ENCODE measurements around the gene OLIG2.

The OLIG2 gene

DNA sequence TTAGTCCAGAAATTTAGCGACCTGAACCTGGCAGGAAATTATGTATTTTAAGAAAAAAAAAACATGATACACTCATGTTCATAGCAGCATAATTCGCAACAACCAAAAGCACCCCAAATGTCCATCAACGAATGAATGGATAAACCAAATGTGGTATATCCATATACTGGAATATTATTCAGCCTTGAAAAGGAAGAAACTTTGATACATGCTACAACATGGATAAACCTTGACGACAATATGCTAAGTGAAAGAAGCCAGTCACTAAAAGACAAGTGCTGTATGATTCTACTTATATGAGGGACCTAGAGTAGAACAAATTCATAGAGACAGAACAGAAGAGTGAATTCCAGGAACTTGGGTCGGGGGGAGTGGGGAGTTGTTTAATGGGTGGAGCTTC is 43.5 kb downstream of the OLIG2 start:
- no peak for DNase-seq

DNA sequence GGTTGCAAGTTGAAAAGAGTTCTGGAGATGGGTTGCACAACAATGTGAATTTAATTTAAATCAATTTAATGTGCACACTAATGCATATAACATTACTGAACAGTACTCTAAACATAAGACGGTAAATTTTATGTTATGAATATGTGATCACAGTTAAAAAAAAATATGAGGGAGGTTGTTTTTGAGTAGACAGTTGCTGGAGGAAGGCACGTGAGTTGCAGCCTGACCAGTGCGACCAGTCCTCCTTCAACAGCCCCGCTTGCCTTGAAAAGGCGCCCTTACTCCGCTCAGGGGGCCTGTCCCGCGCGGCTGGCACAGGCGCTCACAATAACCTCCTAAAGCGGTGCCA is 43.9 kb downstream of the OLIG2 start:
- no peak for DNase-seq

DNA sequence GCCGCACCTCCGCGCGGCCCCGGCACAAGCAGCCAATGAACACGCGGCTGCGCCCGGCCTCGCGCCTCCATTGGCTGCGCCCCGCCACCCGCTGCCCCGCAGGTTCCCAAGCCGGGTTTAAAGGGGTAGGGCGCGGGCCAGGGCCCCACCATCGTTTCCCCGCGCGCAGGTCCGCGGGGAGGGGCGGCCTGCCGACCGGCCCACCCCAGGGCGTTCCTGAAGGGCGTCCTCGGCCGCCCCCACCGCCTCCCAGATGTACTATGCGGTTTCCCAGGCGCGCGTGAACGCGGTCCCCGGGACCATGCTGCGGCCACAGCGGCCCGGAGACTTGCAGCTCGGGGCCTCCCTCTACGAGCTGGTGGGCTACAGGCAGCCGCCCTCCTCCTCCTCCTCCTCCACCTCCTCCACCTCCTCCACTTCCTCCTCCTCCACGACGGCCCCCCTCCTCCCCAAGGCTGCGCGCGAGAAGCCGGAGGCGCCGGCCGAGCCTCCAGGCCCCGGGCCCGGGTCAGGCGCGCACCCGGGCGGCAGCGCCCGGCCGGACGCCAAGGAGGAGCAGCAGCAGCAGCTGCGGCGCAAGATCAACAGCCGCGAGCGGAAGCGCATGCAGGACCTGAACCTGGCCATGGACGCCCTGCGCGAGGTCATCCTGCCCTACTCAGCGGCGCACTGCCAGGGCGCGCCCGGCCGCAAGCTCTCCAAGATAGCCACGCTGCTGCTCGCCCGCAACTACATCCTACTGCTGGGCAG is 44.4 kb downstream of the OLIG2 start, which contains the start of gene OLIG1:
Gene OLIG1 (plus strand): TSS at position 148 of the 750 bp plus-strand sequence. CDS start 106 bp downstream, at position 254.
- DNase-seq: no peak

GRCh38 chr21:33070744-33070997 is 44.9 kb downstream of the OLIG2 start:
- DNase-seq: no peak

DNA sequence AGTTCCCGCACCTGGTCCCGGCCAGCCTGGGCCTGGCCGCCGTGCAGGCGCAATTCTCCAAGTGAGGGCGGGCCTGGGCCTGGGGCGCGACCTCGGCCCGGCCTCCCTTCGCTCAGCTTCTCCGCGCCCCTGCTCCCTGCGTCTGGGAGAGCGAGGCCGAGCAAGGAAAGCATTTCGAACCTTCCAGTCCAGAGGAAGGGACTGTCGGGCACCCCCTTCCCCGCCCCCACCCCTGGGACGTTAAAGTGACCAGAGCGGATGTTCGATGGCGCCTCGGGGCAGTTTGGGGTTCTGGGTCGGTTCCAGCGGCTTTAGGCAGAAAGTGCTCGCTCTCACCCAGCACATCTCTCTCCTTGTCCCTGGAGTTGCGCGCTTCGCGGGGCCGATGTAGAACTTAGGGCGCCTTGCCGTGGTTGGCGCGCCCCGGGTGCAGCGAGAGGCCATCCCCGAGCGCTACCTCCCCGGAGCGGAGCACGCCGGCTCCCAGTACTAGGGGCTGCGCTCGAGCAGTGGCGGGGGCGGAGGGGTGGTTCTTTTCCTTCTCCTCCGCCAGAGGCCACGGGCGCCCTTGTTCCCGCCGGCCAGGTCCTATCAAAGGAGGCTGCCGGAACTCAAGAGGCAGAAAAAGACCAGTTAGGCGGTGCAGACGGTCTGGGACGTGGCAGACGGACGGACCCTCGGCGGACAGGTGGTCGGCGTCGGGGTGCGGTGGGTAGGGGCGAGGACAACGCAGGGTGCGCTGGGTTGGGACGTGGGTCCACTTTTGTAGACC is 45.4 kb downstream of the OLIG2 start:
- DNase-seq: no peak

GRCh38 chr21:33071770-33072306 is 46.1 kb downstream of the OLIG2 start:
- DNase-seq: no peak

- DNase-seq: no peak
These were observed 47.9 kb downstream of the OLIG2 start for GRCh38 chr21:33073636-33074035.

DNA sequence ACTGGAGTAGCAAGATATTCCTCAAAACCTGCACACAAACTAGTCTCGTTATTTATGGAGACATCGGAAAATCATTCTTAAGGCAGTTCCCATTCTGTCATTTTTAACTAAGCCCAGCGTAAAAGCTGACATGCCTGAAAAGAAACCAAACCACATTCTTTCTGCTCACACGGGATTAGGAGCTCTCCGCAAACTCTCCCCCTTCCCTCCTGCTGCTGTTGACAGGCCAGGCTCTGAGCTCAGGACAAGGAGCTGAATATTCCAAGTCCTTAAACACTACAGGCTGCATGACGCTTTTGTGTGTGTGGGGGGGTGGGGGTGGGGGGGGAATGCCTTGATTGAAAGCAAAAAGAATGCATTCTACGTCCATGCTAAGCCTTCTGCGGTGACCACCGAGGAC is 49.4 kb downstream of the OLIG2 start:
- DNase-seq: no peak

DNA sequence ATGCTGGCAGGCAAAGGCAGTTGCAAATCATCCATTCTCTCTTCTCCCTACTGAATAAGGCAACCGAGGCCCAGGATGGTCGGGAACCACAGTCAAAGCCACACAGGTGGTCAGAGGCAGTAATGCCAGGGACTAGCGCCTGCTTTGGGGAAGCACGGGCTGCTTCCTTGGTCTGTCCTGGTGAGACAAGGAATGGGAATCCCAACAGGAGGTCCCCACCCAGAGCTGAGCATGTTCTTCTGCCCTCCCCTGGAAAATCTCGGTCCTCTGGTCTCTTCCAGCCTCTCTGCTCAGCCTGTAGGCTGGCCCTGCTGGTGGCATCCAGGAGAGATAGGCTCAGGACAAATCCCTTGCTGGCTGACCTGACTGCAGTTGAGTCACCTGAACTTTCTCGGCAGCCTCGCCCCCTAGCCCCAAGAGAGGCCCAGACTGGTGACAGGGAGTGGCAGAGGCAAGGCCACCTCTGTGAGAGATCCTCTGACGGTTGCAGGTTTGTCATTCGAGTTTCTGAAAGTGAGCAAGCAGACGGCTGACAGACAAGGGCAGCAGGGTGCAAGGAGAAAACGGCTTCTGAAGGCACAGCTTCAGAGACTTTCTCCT is 50.0 kb downstream of the OLIG2 start:
- no peak for DNase-seq

DNA sequence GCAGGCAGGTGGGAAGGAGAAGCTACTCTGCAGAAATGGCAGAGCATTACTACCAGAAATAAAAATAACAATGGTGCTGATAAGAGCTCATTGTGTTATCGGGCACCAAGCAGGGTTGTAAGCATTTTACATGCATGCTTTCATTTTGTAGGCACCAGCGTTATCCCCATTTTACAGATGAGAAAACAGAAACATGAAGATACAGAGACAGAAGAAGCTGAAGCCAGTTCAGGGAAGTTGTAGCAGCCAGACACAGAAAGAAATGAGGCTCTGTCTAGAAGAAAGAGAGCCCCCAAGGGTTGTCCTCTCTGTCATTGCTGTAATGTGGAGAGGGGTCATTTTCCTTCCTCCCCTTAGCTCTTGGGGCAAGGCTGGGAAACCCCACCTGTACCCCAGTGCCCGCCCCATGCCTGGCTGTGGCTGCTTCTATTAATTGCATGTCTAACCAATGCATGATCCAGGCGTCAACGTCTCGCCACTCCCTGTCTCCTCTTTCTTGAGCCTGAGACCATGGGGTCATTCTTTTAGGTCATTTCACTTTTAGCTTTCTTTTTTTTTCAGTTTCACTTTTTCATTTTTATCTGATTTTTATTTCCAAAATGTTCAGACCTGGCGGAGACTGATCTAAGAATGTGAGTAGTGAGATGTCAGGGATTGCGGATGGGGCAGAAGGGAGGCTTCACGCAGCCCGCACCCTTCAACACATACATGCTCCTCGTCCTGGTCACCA is 51.0 kb downstream of the OLIG2 start:
- DNase-seq: no peak
